DMS53 treated with DMSO at 0.1 percent for 48 hours (cell line): ENCODE results near the gene ASTN2.
"Not testable (repeated sequence)": the region's sequence is repeated elsewhere in the genome, so short reads cannot be mapped to it uniquely, and the experiment has no call there.

ENCODE experiments used
- DNase-seq: peaks from one replicate; lab custom pipeline; 2025; ENCODE audit not compliant: unreplicated experiment; lab: John Stamatoyannopoulos, UW

The ASTN2 gene

GRCh38 chr9:116837018-116837989, 577.6 kb downstream of the ASTN2 start:
- peak; percentile 19 for DNase-seq

DNA sequence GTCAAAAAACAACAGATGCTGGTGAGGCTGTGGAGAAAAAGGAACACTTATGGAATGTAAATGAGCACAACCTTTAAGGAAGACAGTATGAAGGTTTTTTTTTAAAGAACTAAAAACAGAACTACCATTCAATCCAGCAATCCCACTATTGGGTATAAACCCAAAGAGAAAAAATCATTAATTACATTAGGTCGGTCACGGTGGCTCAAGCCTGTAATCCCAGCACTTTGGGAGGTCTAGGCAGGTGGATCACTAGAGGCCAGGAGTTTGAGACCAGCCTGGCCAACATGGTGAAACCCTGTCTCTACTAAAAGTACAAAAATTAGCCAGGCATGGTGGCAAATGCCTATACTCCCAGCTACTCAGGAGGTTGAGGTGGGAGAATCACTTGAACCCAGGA, 584.5 kb downstream of the ASTN2 start:
- not testable (repeated sequence) for DNase-seq

- no peak for DNase-seq
Measured at GRCh38 chr9:116821633-116822229, 593.1 kb downstream of the ASTN2 start.

- DNase-seq = no peak
Measured at GRCh38 chr9:116819116-116819515, 595.7 kb downstream of the ASTN2 start.

DNA sequence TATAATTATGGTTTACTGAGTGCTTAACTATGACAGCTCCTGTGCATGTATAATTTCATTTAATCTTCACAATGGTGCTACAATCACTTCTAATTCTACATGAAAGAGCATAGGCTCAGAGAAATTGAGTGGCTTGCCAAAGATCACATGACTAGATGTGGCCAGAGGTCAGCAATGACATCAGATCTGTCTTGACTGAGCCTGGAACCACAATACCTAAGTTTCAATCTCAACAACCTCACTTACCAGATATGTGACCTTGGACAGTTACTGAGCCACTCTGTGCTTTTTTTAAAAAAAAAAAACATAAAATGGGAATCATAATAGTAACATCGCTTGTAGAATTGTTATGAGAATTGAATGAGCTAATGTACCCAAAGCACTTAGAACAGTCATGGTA, 597.1 kb downstream of the ASTN2 start:
- no peak for DNase-seq

- DNase-seq = no peak
Measured at GRCh38 chr9:116816484-116816883, 598.4 kb downstream of the ASTN2 start.

DNA sequence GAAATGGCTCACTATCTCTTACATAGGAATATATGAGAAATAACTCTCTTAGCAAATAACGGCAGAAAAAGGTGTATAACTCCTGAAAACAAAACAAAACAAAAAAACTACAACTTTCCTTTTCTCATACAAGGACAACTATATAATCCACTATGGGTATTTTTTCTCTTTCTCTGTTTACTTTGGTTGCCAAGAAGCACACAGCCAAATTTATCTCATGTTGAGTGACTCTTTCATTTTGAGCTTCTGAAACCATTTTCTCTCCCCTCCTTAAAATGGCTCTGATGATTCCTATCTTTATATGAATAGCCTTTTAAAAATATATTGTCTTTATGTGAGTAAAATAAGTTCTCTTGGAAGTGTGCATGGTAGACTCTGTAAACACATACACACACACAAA, 599.0 kb downstream of the ASTN2 start:
- DNase-seq = no peak

DNA sequence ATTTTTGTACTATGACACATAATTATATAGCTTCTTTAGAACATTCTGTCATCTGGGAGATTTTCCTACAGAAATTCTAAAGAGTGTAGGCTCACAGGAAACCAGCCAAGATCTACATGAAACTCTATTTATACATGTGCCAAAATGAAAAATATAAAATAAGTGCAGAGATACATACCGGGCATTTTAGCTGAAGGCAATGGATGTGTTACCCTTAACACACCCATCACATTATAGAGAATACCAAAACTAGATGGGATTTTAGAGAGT, 601.9 kb downstream of the ASTN2 start:
- DNase-seq = no peak

DNA sequence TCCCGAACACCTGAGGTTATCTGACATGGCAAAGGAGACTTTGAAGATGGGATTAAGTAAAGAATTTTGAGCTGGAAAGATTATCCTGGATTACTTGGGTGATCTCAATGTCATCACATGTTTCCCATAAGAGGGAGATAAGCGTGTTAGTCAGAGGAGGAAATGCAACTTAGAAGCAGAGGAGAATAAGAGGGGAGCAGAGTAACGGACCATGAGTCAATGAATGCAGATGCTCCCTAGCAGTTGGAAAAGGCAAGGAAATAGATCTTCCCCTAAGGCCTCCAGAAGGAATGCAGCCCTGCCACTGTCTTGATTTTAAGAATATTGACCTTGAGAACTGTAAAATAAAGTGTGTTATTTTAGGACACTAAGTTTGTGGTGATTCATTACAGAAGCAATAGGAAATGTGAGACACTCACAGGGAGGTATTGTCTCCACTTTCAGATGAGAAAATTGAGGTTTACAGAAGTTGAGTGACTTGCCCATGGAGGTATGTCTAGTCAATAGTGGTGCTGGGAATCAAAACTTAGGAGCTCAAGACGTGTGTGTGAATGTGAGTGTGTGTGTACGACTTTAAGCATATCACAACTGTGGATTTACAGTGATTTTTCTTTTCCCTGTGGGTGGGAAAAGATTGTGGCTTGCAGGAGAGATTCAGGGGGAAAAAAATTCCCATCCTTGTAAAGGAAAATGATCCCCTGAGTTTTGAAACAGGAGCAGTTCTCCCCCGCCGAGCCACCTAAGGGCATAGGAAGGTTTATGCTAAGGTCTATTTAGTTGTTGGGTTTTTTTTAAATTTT, 602.4 kb downstream of the ASTN2 start:
- DNase-seq = no peak

DNA sequence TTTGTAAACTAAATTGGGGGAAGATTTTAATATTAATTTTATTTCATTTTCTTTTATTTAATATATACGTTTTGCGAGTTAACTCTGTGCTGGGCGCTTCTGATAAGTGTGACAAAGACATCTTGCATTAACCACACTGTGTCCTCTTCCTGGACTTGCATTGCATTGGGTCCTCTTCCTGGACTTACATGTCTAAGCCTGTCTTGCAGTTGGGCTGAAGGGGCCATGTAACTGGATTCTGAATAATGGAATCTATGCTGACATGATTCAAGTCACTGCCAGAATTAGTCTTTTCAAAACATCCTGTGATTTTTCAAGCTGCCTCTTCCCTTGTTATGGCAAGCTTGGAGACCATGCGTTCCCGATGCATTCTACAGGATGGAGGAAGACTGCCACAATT, 605.2 kb downstream of the ASTN2 start:
- DNase-seq = no peak

DNA sequence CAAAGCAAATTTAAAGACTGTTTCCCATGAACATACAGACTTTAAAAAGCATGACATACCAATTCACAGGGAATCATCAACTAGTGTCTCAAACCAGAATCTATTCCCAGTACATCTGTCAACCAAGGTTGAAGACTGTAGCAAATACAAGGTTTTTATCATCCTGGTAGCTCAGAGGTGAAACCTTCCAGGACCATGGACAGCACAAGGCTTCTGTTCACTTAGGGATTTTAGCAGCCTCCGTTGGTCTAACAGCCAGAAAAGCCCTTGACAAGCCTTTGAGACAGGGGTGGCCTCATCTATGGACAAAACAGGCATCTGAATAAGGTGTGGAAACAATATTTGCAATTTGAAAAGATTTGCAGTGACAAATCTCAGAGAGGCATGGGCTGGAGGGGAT, 608.8 kb downstream of the ASTN2 start:
- no peak for DNase-seq

DNA sequence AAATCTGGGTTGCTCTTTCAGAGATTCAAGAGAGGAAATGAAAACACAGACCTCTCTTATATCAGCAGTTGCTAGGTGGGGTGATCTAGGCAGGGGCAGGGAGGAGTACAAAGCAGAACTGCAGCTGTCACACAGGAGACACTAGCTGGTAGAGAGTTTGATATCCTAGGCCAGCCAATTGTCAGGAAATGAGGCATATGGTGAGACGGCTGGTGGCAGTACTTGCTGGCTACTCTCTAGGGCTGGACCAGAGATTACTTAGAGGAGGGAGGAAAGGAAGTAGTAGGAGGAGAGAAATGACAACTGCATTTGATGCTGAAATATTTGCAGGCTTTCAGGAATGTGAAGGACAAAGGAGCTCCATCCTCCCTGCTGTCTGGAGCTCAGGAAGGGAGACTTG, 614.0 kb downstream of the ASTN2 start:
- DNase-seq = no peak

- no peak for DNase-seq
Measured at GRCh38 chr9:116800074-116800473, 614.8 kb downstream of the ASTN2 start.

GRCh38 chr9:116798521-116798920, 616.3 kb downstream of the ASTN2 start:
- DNase-seq = no peak

GRCh38 chr9:116797276-116797675, 617.6 kb downstream of the ASTN2 start:
- DNase-seq = no peak

DNA sequence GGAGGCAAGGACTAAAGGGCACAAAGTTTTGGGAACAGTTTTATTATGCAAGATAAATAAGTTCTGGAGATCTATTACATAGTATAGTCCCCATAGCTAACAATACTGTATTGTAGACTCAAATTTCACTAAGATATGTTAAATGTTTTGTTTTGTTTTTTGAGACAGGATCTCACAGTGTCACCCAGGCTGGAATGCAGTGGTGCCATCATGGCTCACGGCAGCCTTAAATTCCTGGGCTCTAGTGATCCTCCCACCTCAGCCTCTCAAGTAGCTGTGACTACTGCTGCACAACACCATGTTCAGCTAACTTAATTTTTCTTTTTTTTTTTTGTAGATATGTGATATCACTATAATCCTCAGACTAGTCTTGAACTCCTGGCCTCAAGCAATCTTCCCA, 618.2 kb downstream of the ASTN2 start:
- no peak for DNase-seq

GRCh38 chr9:116795821-116796220, 619.0 kb downstream of the ASTN2 start:
- DNase-seq = no peak

DNA sequence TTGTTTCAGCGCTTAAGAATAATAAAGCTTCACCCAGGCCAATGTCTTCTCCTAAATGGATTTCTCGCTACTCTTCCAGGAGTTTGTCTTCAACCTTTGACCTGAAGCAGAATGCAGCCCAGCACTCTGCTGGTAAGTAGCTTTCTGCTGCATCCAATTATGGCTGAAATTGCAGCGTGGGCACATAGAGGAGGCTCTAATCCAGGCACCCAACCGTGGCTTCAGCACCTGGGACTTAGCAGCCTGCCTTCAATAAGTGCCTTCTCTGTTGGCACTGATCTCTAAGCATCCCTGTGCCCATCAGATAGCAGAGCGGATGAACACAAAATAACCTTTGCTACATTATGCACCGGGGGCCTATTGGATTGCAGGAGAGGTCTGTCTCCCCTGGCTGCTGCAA, 622.6 kb downstream of the ASTN2 start:
- DNase-seq = no peak

DNA sequence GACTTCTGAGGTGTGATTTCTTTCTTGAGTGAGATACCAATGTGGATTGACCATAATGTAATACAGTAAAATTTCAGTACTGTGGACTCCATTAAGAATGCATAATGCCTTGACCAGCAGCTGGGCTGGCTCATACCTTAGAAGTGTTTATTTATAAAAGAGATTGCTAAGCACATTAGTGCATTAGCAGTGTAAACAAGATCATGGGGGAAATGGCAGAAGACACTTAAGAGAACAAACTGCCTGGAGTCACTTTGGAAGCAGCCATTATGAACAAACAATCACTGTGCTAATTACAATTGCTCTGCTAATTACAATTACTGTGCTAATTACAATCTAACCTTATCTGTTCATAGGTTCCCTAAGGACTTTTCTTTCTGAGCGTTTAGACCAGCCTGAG, 623.5 kb downstream of the ASTN2 start:
- DNase-seq = peak; percentile 33

DNA sequence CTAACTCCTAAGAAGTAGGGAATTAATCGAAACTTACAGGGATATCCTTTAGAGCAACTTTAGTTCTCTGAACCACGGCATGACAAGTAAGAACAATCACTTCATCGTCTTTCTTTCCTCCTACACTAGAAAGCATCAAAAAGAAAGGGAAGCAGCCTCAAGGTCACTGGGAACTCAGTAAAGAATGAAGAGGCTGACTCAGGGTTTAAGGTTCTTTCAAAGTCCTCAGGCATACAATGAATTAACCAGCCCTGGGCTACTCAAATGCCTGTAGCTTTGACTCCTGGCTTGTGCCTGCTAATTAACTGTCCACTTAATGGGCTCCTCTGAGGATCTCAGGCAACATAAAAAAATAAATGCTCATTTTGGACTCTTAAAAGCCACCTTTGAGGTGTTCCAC, 625.8 kb downstream of the ASTN2 start:
- DNase-seq = no peak

DNA sequence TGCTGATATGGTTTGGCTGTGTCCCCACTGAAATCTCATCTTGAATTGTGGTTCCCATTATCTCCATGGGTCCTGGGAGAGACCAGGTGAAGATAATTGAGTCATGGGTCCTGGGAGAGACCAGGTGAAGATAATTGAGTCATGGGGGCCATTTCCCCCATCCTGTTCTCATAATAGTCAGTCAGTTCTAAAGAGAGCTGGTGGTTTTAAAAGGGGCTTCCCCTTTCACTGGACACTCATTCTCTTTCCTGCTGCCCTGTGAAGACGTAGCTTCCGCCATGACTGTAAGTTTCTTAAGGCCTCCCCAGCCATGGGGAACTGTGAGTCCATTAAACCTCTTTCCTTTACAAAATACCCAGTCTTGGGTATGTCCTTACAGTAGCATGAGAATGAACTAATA, 628.1 kb downstream of the ASTN2 start:
- DNase-seq = no peak

DNA sequence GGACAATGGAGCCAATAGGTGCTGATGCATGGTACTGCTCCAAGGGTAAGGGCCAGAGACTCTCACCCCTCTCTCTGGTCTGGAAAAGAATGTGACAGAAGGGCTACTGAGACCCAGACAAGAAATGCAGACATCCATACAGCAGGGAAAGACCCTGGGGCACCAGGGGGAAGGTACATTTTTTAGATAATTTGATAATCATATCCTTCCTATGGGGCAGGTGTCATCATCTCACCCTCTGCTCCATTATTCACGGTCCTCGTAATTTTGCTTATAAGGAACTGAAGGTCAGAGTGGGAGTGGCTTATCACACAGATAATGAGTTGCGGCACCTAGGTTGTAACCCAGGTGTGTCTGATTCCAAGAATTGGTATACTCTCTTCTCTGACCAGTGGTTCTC, 637.7 kb downstream of the ASTN2 start:
- no peak for DNase-seq
